Endometrial microvascular endothelial cells (primary cell): ENCODE measurements around the gene RYR3. TPM values are rescaled to one million over a fixed set of nuclear protein-coding genes. Genes with fewer than 3 reads are reported as not detected.

Source experiments
- in situ Hi-C: cut with HindIII; loops from 2 replicates; pipeline ENCODE4 v1.10.0; 2017; ENCODE audit warnings: low sequenced_read_pairs, low pct_unique_long_range_greater_than_20kb; ENCODE audit errors: inconsistent ontology term
- total RNA-seq: library from RNA; depleted of rRNA; stranded (reverse); fragments of >200 nt; gene quantifications from one replicate; pipeline ENCODE4 v1.2.3, GENCODE V29; 2015; ENCODE audit errors: inconsistent ontology term

The RYR3 gene
- total RNA-seq, 1 donor from 2014 or later: not detected

DNA sequence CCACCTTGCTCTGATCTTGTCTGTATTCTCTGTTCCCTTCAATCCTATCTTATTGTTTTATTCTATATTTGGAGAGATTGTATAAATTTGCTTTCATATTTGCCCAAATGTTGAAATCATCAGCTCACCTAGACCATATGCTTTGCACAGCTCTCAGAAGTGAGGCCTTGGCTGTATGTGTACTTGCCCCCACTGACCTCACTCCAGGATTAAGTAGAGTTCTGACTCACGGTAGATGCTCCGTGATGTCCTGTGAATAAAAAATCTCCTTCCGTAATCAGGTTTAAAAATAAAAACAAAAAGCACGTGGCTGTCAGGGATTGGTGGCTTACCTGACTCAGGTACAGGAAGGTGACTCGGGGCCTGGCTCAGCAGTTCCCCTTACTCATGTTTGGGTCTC, 162.2 kb downstream of the RYR3 start:
- in situ Hi-C loops: no loop called here

DNA sequence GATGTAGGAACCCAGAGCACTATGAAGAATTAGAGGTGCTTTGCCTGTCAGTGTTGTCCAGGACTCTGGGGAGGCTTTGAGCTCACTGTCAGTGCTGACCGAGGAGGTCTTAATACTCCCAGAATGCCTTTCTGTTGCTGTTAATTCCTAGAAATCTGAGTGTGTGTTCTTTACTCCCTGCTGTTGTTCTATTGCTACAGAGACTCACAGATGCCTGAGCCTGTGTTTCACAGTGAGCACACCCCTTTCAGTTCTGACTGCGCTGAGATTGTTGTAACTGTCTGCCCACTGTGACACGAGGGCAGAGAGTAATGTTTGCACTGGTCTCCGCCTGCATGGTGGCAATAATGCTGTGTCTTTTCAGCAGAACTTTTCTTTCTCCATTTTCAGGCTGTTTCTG, 162.9 kb downstream of the RYR3 start:
- in situ Hi-C loops: no loop called here

DNA sequence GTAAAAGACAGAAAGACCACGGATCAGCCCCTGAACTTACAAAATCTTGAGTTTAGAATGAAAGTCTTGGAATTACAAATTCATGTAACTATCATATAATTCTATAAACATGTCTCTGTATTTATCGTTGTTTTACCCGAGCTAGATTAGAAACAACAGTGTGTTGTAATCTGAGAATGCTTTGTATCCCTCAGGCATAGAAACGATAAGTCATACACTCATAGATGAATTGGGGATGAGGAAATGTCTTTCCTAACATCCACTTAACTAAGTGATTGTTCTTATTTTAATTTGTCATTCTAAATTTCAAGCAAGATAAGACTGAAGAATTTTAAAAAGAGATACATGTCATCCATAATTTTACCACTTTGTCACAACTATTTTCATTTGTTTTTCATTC, 165.3 kb downstream of the RYR3 start:
- in situ Hi-C loops: no loop called here

DNA sequence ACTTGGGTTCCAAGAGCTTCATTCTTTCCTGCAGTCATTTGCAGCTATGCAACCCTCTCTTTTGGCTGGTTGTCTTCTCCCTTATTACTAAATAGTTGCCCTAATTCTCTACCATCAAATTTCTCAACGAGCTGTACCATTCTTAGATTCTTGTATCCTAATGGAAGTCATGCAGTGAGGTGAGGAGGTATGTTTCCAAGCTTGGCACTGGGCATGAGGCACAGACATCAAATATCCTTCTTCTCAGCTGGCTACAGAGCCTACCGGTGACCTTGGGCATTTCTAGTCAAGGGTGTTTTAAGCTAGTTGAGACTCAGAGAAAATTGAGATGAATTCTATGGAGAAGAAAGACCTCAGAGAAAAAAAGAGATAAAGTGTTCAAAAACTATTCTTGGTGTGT, 166.1 kb downstream of the RYR3 start:
- in situ Hi-C loops: no loop called here

DNA sequence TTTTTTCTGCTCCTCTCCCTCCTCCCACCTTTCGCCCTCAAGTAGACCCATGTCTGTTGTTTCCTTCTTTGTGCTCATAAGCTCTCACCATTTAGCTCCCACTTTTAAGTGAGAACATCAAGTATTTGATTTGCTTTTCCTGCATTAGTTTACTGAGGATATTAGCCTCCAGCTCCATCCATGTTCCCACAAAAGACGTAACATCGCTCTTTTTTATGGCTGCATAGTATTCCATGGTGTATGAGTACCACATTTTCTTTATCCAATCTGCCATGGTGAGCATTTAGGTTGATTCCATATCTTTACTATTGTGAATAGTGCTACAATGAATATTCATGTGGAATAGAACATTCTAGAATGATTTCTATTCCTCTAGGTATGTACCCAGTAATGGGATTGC, 178.6 kb downstream of the RYR3 start:
- in situ Hi-C loops: no loop called here

DNA sequence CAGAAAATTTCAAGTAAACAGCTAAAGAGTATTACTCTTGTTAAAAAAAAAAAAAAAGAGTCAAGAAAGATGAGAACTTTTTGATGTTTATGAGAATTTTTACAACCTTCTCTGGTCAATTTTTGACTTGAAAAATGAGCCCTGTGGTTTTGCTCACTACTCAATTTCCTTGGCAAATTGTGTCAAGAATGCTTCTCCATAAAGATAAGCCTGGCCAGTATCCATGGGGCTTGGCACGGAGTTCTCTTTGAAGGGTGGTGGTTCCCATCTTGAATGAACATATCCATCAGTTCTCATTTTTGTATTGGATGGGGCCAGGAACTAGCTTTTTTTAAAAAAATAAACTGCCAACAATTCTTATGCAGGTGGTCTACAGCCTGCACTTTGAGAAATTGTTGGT, 179.9 kb downstream of the RYR3 start:
- in situ Hi-C loops: no loop called here

DNA sequence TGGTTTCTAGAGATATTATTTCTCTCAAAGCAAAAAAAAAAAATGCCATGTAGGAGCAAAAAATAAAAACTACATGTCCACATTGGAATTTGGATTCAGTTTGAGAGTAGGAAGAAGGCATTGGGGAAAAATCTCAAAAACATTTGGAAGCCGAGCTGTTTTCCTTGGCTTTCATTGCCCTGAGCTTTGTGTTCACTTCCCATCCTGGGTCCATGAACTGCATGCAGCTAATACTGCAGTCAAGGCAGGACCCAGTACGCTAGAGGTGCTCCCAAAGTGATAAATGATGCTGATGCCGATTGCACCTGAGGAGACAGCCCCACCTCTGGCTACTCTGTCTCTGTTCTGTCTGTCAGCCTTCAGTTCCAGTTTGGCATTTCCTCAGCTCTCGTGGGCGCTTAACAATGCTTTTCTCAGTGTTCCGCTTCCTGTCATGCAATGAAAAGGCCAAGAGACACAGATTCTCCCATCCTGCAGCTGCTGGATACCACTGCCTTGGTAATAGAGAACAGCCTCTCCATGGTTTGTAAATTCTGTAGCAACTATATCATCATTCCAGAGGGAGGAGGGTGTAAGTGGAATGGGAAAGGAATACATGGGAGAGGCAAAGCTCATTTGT, 181.8 kb downstream of the RYR3 start:
- in situ Hi-C loops: no loop called here

DNA sequence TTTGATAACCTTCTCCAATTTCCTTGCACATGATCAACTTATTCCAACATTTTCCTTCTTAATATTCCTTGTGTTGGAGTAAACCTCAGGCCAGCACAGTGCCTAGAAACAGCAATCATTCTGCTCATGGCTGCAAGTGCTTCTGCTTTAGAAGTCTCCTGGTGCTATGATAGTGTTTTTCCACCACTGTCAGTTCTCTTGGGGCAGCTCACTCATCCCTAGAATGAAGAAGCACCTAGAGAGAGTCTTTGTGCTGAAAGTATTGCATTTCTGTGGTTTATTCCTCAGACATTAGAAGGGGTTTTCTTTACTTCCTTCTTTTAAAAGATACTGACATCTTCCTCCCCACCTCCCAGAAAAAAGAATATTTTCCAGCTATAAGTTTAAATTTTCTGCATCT, 183.5 kb downstream of the RYR3 start:
- in situ Hi-C loops: no loop called here

DNA sequence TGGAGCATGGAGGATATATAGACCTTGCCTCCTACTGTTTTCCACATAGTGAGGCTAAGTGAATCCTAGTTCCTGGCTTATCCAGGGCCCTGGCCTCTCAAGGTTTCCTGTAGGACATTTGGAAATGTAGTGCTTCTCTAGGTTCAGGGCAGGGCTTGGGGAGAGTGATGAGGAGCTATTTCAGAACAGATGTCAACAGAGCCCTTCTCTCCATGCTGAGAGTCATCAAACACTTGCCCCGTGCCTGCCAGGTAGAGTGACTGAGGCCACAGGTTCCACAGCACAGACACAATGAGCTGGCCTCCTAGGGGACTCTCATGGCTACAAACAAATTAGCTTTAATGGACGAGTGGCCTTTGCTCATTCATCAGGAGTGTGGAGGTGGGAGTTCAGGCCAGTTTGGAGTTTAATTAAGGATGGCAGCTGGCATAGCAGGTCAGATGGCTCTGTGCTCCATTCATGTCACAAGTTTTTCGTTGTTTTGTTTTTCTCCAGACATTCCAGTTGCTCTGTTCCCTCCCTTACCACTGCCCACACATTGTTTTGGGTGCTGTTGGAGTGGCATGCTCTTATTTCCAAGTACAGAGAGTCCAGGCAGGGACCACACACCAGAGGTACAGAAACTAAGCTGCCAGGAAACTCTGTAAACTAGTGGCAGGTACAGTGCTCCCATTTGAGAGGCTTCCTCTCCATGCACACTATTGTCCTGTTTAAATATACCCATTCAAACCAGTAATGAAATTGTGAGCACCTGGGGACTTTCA, 189.8 kb downstream of the RYR3 start:
- in situ Hi-C loops: no loop called here

DNA sequence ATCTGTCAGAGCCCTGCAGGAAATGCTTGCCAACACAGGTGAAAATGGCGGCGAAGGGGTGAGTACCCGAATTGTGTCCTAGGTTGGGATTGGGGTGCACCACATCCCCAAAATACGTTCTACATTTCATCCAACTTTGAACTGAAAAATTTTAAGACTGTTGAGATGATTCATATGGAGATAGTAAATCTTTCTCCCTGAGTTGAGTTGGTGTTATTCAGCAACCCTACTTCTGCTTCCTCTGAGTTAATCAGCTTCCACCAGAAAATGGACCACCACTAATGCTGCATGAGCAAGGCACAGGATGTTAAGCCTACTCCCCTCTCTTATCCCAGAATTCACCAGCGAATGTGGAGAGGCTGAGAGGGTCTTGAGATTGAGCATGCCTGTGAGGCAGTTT, 192.9 kb downstream of the RYR3 start:
- in situ Hi-C loops: no loop called here

DNA sequence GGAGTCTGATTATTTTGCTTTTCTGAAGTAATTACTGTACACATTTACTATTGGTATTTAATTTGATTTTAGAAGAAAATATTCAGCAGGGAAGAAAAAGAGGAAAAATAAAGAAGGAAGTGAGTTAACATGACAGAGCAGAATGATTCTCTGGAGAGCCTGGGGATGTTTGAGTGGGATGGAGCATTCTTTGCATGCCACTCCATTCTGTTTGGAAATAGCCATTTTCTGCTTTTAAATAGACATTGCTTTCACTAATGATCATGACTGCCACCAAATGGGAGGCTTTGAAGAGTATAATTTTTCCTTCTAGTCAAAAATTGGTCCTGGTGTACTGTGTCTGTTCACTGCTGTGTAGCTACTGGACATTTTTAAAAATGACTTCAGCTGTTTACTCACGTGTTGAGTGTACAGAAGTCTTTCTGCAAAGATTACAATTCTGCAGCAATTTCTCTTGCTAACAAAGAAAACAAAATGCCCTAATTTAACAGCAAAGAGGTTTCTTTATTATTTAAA, 196.1 kb downstream of the RYR3 start:
- in situ Hi-C loops: no loop called here

DNA sequence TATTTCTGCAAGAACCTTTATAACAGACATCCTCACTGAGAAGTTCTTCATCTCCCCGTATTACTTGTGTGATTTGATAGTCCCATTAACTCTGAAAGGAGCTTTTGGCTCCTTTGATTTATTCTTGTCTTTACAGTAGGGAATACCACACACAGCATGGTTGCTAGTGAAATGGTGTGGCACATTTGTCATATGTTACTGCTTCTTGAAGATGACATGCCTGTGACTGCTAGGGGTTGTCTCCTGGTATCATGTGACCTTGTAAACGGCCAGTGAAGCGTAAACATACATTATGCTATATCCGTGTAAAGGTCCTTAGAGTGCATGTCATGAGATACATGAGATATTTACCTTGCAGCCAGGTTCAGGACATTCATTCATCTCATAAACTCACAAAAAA, 197.9 kb downstream of the RYR3 start:
- in situ Hi-C loops: no loop called here

DNA sequence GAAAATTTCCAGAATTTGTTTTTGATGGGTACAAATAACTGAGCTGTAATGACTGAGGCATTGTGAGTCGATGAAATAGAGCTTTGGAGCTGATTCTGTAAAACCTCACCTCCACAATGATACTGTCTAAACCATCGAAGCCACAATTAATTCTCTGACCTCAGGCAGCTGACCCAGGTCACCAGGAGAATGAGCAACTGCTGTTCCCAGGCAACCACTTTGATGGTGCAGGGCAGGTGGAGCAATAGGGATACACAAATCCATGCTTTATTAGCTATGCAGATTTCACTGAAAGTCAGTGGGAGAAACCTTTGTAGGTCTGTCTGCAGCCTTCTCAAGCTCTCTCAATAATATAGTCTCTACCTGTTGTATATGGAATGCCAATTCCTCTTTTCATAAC, 204.4 kb downstream of the RYR3 start:
- in situ Hi-C loops: no loop called here

DNA sequence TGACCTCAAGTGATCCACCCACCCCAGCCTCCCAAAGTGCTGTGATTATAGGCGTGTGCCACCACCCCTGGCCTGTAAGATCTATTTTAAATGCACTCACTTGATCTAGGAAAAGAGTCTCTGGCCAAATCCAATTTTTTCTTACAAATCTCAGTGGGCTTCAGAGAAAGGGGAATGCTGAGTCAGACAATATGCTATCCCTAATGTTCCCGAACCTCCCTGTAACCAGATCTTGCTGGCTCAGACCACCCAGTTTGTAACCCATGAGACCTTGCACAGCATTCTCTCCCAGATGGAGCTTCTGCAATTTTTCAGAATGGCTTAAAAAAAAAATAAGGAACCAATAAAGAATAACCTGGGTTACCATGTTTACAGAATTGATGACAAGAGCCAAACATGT, 205.8 kb downstream of the RYR3 start:
- in situ Hi-C loops: no loop called here

DNA sequence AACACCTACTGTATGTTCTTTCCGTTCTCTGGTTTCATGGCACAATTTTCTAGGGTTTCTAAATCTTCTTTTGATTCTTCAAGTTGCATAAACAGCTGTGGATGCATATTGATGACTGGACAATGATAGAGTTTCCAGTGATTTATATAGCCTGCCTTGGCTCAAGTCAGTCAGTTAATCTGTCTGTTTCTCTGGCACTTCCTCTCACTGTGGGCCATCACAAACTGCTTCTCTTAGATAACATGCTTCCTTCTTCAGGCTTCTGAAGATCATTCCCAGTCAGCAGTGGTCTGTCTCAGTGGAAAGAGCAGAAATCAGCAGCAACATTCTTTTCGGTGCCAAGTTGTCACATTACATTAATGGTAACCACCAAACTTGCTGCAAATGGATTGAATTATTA, 207.2 kb downstream of the RYR3 start:
- in situ Hi-C loops: no loop called here

DNA sequence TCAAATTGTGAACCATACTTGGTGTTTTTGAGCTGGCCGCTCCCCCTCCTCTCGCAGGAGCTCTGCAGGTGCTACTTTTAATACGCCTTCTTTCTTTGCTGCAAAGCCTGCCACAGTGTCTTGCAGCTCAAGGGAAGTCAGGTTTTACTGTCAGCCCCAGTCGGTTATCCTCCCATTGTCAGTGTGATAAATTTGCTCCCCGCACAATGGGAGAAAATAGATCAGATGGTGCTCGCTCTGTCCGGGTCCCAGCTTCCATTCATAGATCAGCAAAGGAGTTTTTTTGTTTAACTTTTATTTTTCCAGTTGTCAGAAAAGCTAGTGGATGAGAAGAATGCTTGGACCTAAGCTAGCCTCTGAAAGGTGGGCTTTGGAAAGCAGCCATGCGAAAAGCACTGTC, 207.7 kb downstream of the RYR3 start:
- in situ Hi-C loops: no loop called here

DNA sequence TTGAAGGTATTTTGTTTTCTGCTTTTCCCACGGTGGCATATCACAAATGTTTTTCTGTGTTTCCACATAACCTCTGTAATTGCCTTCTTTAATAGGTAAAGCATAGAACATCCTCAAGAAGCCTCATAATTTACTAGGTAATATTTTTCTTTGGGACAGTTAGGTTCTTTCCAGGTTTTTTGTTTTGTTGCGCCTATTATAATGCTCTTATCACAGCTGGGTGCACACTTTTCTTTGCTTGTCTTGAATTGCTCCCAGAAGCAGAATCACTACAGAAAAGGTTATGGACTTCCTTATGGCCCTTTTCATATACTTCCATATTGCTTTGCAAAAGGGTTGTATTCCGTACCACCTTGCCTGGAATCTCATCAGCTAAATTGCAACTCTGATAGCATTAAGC, 213.5 kb downstream of the RYR3 start:
- in situ Hi-C loops: no loop called here

DNA sequence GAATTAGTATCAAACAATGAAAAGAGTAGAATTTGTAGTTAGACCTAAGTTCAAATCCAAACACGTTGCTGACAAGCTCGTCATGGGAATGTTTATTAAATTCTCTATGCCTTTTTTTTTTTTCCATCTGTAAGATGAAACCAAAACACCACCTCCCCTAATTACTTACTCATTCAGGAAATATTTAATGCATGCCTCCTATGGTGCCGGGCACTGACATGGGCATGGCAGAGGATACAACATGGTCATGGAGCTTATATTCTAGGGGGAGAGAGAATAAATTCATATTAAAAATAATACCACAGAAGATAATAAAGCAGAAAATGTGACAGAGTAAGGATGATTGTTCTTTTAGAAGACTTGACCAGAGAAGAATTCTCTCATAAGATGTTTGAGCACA, 215.8 kb downstream of the RYR3 start:
- in situ Hi-C loops: no loop called here

DNA sequence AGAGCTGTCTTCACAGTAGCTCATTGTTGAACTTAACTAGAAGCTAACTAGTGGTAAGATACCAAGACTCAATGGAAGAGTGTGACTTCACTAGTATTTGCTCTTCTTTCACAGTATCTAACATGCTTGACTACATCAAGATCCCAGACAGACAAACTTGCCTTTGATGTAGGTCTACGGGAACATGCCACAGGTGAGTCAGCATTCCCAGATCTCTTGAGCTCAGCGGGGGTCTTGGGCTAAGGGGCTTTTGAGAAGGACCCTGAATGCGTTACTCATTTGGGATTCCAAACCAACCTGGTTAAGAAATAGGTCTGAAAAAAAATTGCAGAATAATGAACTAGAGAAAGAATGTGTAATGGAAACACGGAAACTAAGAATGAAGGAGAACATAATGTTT, 222.4 kb downstream of the RYR3 start:
- in situ Hi-C loops: no loop called here

DNA sequence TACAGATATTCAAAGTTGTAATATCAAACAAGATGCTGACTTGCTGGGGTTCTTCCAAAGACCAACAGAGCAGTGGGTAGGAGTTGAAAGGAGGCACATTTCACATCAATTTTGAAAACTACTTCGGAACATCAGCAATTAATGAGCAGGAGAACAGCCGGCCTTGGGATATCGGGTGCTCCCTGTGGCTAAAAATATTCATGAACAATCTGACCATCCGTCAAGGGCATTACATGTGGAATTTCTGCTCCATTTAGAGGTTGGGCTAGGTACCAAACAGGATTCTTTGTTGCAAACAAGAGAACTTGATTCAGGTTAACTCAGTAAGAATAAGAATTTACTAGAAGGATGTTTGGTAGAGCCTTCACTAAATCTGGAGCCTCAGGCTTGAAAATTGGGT, 223.9 kb downstream of the RYR3 start:
- in situ Hi-C loops: no loop called here

DNA sequence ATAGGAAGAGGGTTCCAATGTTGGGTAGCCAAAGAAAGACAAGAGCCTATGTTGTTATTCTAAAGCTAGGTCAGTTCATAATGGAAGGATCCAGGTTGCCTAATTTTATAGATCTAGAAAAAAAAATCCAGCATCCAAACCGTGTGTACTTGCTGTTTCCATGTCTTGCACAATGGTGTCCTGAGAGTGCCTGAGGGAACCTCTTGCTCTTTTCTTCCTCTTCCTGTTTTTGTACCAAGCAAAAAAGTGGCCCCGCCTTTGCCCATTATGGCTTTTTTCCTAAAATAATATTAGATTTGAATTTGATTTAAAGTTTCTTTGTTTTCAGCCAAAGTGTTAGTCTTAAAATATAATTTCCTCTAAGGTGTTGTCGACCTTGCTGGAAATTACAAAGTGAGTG, 224.4 kb downstream of the RYR3 start:
- in situ Hi-C loops: no loop called here
